Activated T-cell treated with anti-CD3 and anti-CD28 coated beads for 48 hours (primary cell): ENCODE measurements around the gene PRR11.
"Not testable (repeated sequence)": the region's sequence is repeated elsewhere in the genome, so short reads cannot be mapped to it uniquely, and the experiment has no call there.

Experiments
- DNase-seq: peaks from one replicate; pipeline ENCODE4 v3.0.0-alpha.2; 2020; ENCODE audit warnings: low read depth

The PRR11 gene

DNA sequence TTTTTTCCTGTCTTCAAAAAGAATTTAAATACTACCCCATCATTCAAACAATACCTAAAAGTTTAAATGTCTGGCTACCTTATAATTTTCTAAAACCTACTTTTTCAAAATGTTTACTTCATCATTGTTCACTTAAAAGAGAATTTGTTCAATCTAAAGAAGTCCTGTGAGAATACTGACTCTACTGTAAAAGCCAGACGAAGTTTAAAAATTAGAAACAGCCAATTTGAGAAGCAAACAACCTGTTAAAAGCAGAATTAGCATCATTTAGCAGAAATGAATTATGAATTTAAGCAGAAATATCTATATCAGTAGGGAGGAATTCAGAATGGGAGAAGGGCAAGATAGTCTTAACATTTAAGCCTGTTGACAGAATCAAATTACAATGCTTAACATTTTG is 2.6 kb upstream of the PRR11 start:
- DNase-seq: no peak

DNA sequence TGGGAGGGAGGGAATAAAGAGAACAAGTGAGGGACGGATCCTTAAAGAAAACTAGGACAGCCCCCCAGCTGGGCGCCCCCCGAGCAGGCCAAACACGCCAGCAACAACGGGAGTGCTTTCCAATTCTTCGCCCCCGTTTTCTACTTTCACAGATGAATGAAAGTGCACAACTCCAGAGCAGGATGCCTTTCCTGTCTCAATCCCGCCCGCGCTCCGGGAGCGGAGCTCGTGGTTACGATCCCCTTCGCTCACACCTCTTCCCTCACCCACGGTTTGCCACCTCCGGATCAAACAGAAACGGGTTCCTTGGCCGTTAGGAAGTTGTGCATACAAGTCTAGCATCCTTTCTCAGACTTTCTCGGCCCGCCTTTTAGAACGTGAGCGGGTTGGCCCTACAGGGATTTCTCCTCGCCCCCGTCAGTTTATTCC is 1.2 kb upstream of the PRR11 start:
- DNase-seq: peak; percentile 35

DNA sequence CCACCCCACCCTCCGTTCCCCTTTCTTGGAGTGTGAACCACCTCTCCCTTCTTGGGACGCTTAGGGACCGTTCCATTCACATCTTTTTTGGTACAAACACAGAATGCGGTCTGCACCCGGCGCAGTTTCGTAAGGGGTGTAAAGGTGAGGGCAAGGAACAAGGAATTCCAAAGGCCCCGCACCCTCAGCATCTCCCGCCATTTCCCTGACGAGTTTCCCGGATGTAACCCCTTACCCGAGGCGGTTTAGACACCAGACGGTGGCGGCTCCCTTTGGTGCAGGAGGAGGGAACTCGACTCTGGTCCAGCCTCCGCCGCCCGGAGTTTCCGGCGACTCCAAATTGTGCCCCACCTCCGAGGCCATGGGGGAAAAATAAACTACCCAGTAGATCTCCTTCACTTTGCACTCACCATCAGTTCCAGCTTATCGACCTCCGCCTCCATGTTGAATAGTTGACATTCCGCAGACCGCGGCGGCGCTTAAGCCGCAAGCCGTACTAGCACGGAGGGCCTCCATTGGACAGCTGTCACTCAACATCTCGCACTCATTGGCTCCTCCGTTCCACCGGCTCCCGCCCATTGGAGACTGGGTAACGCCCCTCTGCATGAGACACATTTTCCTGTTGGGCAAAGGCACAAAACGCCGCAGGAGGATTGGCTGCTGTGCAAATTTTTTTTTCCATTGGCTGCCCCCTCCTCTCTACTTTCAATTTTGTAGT is 666 bp upstream of the PRR11 start, which contains the start of gene SKA2:
TSS of gene SKA2 (minus strand) at position 466 of the 718 bp plus-strand sequence. CDS start at position 443, 23 bp downstream.
- peak; percentile 92 for DNase-seq

- no peak for DNase-seq
Observed at GRCh38 chr17:59160157-59161025, 4.8 kb downstream of the PRR11 start.

- DNase-seq: no peak
Observed at GRCh38 chr17:59161477-59161876, 5.9 kb downstream of the PRR11 start.

GRCh38 chr17:59165933-59166342 is 10.4 kb downstream of the PRR11 start:
- DNase-seq: no peak

DNA sequence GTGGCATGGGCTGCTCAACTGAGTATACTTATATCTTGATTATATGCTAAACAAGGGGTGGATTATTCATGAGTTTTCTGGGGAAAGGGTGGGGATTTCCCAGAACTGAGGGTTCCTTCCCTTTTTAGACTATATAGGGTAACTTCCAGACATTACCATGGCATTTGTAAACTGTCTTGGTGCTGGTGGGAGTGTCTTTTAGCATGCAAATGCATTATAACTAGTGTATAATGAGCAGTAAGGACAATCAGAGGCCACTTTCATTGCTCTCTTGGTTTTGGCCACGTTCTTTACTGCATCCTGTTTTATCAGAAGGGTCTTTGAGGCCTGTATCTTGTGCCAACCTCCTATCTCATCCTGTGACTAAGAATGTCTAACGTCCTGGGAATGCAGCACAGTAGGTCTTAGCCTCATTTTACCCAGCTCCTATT is 12.0 kb downstream of the PRR11 start:
- no peak for DNase-seq

DNA sequence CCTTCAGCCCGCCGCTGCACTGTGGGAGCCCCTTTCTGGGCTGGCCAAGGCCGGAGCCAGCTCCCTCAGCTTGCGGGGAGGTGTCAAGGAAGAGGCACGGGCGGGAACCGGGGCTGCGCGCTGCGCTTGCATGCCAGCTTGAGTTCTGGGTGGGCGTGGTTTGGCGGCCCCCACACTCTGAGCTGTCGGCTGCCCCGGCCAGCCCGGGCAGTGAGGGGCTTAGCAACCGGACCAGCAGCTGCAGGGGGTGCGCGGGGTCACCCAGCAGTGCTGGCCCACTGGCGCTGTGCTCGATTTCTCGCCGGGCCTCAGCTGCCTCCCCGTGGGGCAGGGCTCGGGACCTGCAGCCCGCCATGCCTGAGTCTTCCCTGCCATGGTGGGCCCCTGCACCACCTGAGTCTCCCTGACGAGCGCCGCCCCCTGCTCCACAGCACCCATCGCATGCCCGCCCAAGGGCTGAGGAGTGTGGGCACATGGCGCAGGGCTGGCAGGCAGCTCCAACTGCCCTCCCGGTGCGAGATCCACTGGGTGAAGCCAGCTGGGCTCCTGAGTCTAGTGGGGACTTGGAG is 17.0 kb downstream of the PRR11 start:
- no peak for DNase-seq

DNA sequence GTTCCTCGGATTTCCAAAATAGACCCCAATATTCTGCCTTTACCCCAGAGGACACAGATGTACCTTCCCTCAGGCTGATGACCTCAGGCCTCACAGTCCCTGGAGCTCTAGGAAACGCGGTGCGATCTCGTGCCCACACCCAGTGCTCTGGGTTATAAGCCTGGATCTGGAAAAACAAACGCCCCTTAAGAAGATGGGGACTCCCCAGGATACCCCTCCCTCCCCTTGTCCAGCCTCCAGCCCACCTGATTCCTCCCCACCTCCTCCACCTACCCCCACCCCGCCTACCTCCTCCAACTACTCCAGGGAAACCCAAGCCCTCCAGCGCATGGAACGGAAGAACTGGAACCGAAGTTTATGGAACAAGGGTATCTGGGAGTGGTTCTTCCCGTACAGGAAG is 19.1 kb downstream of the PRR11 start:
- DNase-seq: no peak

GRCh38 chr17:59175076-59175475 is 19.5 kb downstream of the PRR11 start:
- no peak for DNase-seq

DNA sequence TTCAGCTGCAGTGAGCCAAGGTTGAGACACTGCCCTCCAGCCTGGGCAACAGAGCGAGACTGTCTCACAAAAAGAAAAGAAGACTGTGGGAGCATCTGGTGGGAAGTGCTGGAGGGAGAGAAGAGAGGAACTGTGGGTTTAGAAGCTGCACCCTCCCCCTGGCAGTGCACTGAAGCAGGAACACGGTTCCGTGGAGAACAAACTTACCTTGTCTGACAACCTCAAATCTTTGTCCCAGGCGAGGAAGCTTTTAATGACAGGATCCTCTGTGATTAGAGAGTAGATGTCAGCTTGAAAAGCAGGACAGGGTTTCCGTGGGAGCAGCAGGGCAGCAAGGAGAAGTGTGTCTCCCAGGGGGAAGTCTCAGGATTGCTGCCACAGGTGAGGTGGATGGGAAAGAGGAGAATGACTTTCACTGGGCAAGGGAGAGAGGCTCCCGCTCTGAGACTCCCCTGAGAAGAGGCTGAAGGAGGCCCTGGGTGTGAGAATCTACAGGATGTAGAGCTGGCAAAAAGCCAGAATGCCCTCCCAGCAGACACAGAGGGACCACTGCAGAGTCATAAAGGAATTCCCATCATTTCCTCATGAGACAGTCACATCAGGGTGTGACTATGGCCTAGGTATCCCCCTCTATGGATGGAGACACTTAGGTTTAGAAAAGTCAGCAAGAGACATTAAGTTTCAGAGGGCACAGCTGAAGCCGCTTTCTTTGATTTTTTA is 22.9 kb downstream of the PRR11 start:
- no peak for DNase-seq

- DNase-seq: not testable (repeated sequence)
Observed at GRCh38 chr17:59179601-59180000, 24.1 kb downstream of the PRR11 start.

DNA sequence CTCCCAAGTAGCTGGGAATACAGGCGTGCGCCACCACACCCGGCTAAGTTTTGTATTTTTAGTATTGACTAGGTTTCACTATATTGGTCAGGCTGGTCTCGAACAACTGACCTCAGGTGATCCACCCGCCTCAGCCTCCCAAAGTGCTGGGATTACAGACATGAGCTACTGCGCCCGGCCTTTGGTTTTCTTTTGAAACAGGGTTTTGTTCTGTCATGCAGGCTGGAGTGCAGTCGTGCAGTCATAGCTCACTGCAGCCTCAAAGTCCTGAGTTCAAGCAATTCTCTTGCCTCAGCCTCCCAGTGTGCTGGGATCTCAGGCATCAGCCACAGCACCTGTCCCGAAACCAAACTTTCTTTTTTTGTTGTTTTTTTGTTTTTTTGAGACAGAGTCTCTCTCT is 25.1 kb downstream of the PRR11 start:
- no peak for DNase-seq

GRCh38 chr17:59181481-59181880 is 25.9 kb downstream of the PRR11 start:
- no peak for DNase-seq

GRCh38 chr17:59185997-59186396 is 30.5 kb downstream of the PRR11 start:
- no peak for DNase-seq

GRCh38 chr17:59186850-59187249 is 31.3 kb downstream of the PRR11 start:
- DNase-seq: no peak

DNA sequence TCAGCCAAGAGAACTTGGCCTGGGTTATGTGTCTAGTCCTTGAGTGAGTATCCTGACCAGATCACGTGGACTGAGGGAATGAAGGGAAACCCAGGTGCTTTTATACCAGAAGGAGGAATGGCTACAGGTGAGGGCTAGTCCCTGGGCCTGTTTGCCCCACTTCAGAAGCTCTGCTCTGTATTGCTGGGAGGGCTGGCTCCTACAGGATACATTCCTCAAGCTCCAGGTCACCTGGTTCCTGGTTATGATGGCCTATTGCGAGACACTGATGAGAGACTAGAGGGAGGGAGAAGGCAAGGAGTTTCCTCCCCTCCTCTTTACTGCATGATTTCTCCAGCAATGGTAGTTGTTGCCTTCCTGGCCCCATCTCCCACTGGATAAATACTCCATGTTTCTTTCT is 35.3 kb downstream of the PRR11 start:
- no peak for DNase-seq

GRCh38 chr17:59193336-59193862 is 37.9 kb downstream of the PRR11 start:
- no peak for DNase-seq

DNA sequence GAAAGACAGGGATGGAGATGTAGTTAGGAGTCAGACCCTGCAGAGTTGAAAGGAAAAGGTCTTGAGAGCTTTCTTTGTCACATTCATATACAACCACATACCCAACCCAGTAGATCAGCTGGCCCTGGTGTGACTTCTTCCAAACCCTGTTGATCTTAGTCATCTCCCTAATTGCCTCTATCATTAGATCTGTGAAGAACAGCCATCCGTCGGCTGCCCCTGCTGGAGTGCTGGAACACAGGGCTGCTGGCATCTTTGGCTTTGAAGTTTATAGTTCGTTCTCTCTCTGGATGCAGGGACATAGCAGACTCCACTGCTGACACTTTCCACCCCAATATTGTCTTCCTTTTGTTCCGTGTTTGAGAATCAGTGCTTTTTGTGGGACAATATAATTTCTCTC is 43.9 kb downstream of the PRR11 start:
- DNase-seq: no peak

GRCh38 chr17:59202320-59202719 is 46.8 kb downstream of the PRR11 start:
- no peak for DNase-seq

DNA sequence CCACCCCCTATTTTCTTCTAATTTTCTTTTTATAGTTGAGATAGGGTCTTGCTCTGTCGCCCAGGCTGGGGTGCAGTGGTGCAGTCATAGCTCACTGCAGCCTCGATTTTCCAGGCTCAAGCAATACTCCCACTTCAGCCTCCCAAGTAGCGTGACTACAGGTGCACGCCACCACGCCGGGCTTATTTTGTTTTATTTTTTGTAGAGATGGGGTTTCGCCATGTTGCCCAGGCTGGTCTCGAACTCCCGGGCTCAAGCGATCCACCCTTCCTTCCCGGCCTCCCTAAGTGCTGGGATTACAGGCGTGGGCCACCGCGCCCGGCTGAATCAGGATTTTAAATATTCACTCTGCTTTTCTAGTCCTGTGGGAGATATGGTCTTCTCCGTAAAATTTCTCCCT is 63.8 kb downstream of the PRR11 start:
- DNase-seq: no peak

GRCh38 chr17:59219992-59220327 is 64.4 kb downstream of the PRR11 start:
- DNase-seq: no peak
